Esophagus muscularis mucosa (tissue), 4 donors: ENCODE data around the gene PTPN20. TPM values are rescaled to one million over a fixed set of nuclear protein-coding genes. Genes with fewer than 3 reads are reported as not detected.

Experiments
- DNase-seq: peaks from one replicate; pipeline ENCODE4 v3.0.0-alpha.2; 2017; ENCODE audit errors: extremely low spot score
- H3K27ac ChIP-seq, 4 donors: fragments of 200-600 bp; sonication (generic); replicated peaks in 1 of 4; 1 replicate in 3 of 4; 2 replicates in 1 of 4; pipeline ENCODE4 v1.5.1; 2016 to 2019; ENCODE audit warnings: mild to moderate bottlenecking in 1 of 4
- H3K27me3 ChIP-seq, 4 donors: fragments of 200-600 bp; sonication (generic); one replicate each; pipeline versions ENCODE4 v1.5.1 to v1.6.0; 2016 to 2019
- H3K36me3 ChIP-seq, 4 donors: fragments of 200-600 bp; sonication (generic); one replicate each; pipeline ENCODE4 v1.5.1; 2016 to 2019
- H3K4me1 ChIP-seq, 4 donors: fragments of 200-600 bp; sonication (generic); one replicate each; pipeline ENCODE4 v1.5.1; 2016 to 2019
- H3K4me3 ChIP-seq, 4 donors: fragments of 200-600 bp; sonication (generic); 1 replicate in 2 of 4; 2 replicates in 2 of 4; pipeline ENCODE4 v1.5.1; 2016 to 2019; ENCODE audit warnings: mild to moderate bottlenecking in 4 of 4, moderate library complexity in 1 of 4
- H3K9me3 ChIP-seq, 4 donors: fragments of 200-600 bp; sonication (generic); 1 replicate in 3 of 4; 2 replicates in 1 of 4; pipeline ENCODE4 v1.5.1; 2016 to 2019
- EP300 ChIP-seq: sonication (generic); formaldehyde crosslinking; IDR thresholded peaks from one replicate; pipeline ENCODE4 v1.6.1; 2017; ENCODE audit warnings: antibody characterized with exemption
- POLR2A ChIP-seq: fragments of 450-650 bp; IDR thresholded peaks from one replicate; pipeline ENCODE4 v1.6.1; 2017; ENCODE audit warnings: antibody characterized with exemption, moderate library complexity, mild to moderate bottlenecking, low read depth
- POLR2AphosphoS5 ChIP-seq, 2 donors: sonication (generic); formaldehyde crosslinking; IDR thresholded peaks; one replicate each; pipeline ENCODE4 v1.6.1; 2017; ENCODE audit warnings: antibody characterized with exemption in 2 of 2
- WGBS: methylation state at CpG from one replicate; pipeline ENCODE4 v1.1.5; 2018; 5-methylcytosine and 5-hydroxymethylcytosine counted together
- intact Hi-C: fragments of 100-400 bp; cut with DNase I; formaldehyde crosslinking; loops from one replicate; pipeline ENCODE4 v1.15.1; 2023
- total RNA-seq, 4 donors: library from RNA; depleted of rRNA; stranded (reverse); fragments of >200 nt; gene quantifications; one replicate each; pipeline versions ENCODE4 v1.1.0 to v1.2.1, GENCODE V29; 2016
- TF ChIP-seq, protein P1 (sequence below), 3 experiments: fragments of 200-600 bp in 2 of 3; fragments of 450-650 bp in 1 of 3; sonication (generic) in 2 of 3; IDR thresholded peaks; one replicate each; pipeline ENCODE4 v1.5.1; 2017 to 2019; ENCODE audit warnings: antibody characterized with exemption in 3 of 3, mild to moderate bottlenecking in 2 of 3, moderate library complexity in 1 of 3

Gene PTPN20
- total RNA-seq, 4 donors from 2014 or later: 2.3 to 3.0 (median 2.6) TPM

DNA sequence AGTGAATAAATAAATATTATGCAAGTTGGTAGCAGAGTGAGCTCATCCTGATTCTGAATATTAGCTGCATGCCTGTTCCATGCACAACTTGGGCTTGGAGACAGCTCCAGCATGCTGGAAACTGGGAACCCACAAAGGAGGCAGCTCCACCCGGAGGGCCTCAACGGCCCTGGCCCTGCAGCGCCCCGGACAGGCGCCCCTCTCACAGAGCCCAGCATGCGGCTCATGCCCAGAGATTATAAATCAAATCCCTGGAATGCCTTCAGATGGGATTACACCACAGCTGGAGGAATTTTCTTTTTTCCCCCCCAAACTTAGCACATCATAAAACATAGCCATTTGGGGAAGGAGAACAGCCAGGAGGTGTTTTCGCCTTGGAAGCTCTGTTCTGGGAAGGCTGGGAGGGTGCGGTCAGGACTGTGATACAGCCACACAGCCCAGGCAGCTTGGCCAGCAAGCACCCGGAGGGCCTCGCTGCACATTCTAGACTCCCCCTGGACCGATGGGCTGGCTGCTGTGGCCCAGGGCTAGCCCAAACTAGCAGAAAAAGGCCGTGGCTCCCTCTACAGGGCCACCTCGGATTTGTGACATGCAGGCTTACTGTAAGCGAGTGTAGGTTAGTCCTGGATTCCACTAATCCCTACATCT is 102.4 kb downstream of the PTPN20 start:
- H3K4me3 ChIP-seq: no peak overlapping the region
- WGBS: 71% methylated on average over 9 of the region's 14 CpGs
- H3K9me3 ChIP-seq: no peaks in the 10 kb centered on the region
- no peak for DNase-seq
- peak overlapping the region in 2 of 4 donors; percentile 49 to 51 for H3K27ac ChIP-seq
- H3K36me3 ChIP-seq: no peaks in the 10 kb centered on the region
- peaks cover 0 to 5% (median 0%) of the 10 kb centered on the region in 4 donors for H3K27me3 ChIP-seq
- TF ChIP-seq POLR2AphosphoS5 (IDR thresholded peaks at IDR 0.05) (no peak), POLR2A (no peak), EP300 (no peak)
- TF ChIP-seq, protein P1, sequence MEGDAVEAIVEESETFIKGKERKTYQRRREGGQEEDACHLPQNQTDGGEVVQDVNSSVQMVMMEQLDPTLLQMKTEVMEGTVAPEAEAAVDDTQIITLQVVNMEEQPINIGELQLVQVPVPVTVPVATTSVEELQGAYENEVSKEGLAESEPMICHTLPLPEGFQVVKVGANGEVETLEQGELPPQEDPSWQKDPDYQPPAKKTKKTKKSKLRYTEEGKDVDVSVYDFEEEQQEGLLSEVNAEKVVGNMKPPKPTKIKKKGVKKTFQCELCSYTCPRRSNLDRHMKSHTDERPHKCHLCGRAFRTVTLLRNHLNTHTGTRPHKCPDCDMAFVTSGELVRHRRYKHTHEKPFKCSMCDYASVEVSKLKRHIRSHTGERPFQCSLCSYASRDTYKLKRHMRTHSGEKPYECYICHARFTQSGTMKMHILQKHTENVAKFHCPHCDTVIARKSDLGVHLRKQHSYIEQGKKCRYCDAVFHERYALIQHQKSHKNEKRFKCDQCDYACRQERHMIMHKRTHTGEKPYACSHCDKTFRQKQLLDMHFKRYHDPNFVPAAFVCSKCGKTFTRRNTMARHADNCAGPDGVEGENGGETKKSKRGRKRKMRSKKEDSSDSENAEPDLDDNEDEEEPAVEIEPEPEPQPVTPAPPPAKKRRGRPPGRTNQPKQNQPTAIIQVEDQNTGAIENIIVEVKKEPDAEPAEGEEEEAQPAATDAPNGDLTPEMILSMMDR (IDR thresholded peaks at IDR 0.05): no peak
- intact Hi-C loops: no loop called here
- H3K4me1 ChIP-seq: peaks cover 0 to 7% (median 0%) of the 10 kb centered on the region in 4 donors

DNA sequence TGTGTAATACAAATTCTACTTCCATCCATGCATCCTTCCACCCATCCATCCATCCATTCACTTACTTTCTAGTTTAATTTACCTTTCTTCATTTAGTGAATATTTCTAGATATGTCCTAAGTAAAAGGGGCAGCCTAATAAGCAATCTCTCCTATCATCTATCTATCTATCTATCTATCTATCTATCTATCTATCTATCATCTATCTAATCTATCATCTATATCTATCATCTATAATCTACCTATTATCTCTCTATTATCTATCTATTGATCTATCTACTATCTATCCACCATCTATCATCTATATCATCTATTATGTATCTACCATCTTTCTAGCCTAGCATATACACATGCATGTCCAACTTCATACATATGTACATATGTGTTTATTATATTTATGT is 104.2 kb downstream of the PTPN20 start:
- Histone ChIP-seq H3K4me3 (no peak overlapping the region), H3K36me3 (no peaks in the 10 kb centered on the region), H3K27me3 (peaks cover 0 to 5% (median 0%) of the 10 kb centered on the region in 4 donors), H3K9me3 (no peaks in the 10 kb centered on the region), H3K27ac (no peak overlapping the region), H3K4me1 (peaks cover 0 to 7% (median 0%) of the 10 kb centered on the region in 4 donors)
- TF ChIP-seq POLR2A (no peak), EP300 (no peak), POLR2AphosphoS5 (IDR thresholded peaks at IDR 0.05) (no peak)
- TF ChIP-seq, protein P1 (IDR thresholded peaks at IDR 0.05): no peak
- DNase-seq: no peak
- intact Hi-C loops: no loop called here

DNA sequence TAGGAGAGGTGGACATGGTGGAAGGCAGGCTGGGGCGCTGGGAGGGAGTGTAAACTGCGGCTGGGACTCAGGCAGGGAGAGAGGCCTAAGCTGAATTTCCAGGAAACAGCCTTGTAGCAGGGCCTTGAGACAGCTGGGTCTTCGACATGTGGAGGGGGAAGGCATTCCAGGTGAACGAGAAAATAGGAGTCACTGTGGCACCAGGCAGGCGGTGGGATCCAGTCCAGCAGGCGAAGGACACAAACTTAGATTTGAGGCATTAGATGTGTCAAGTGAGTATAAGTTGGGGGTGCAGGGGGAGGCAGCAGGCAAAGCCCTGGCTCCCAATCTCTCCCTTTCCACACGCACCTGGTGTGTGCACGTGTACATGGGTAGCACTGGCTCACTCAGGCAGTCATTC is 105.3 kb downstream of the PTPN20 start:
- TF ChIP-seq POLR2A: no peak
- no peak for TF ChIP-seq EP300
- TF ChIP-seq, protein P1 (IDR thresholded peaks at IDR 0.05): no peak
- TF ChIP-seq POLR2AphosphoS5 (IDR thresholded peaks at IDR 0.05): no peak
- H3K27me3 ChIP-seq: peaks cover 0 to 5% (median 0%) of the 10 kb centered on the region in 4 donors
- intact Hi-C loops: no loop called here
- no peak overlapping the region for H3K27ac ChIP-seq
- H3K4me3 ChIP-seq: no peak overlapping the region
- 91% methylated on average over 8 of the region's 8 CpGs for WGBS
- no peaks in the 10 kb centered on the region for H3K36me3 ChIP-seq
- H3K4me1 ChIP-seq: peaks cover 0 to 7% (median 0%) of the 10 kb centered on the region in 4 donors
- H3K9me3 ChIP-seq: no peaks in the 10 kb centered on the region
- DNase-seq: no peak

DNA sequence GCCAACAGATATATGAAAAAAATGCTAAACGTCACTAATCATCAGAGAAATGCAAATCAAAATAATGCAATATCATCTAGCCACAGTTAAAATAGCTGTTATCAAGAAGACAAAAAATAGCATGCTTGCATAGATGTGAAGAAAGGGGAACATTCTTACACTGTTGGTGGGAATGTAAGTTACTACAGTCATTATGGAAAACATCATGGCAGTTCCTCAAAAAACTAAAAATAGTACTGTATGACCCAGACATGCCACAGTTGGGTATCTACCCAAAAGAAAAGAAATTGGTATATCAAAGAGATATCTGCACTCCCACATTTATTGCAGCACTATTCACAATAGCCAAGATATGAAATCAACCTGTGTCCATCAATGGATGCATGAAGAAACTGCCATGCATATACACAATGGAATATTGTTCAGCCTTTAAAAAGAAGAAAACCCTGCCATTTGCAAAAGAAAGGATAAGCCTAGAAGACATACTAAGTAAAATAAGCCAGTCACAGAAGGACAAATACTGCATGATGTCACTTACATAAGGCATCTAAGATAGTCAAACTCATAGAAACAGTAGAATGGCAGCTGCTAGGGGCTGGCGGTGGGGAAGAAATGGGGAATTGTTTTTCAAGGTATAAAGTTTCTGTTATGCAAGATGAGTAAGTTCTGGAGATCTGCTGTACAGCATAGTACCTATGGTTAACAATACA is 107.0 kb downstream of the PTPN20 start:
- Histone ChIP-seq H3K36me3 (no peaks in the 10 kb centered on the region), H3K4me1 (peaks cover 0 to 13% (median 0%) of the 10 kb centered on the region in 4 donors), H3K4me3 (no peak overlapping the region), H3K27me3 (peaks cover 0 to 5% (median 0%) of the 10 kb centered on the region in 4 donors), H3K9me3 (no peaks in the 10 kb centered on the region), H3K27ac (no peak overlapping the region)
- intact Hi-C loops: no loop called here
- TF ChIP-seq EP300 (no peak), POLR2A (no peak), POLR2AphosphoS5 (IDR thresholded peaks at IDR 0.05) (no peak)
- TF ChIP-seq, protein P1 (IDR thresholded peaks at IDR 0.05): no peak
- no peak for DNase-seq
- 80% methylated on average over 2 of the region's 2 CpGs for WGBS
